Breast epithelium (tissue), 3 donors: ENCODE data around the gene STIP1.

ENCODE experiments used
- CTCF ChIP-seq, 3 donors: fragments of 450-650 bp; IDR thresholded peaks; one replicate each; pipeline ENCODE4 v1.5.1; 2016 to 2017; ENCODE audit warnings: antibody characterized with exemption in 3 of 3, mild to moderate bottlenecking in 3 of 3, moderate library complexity in 3 of 3
- POLR2A ChIP-seq: fragments of 450-650 bp; IDR thresholded peaks from one replicate; pipeline ENCODE4 v1.6.1; 2016; ENCODE audit warnings: antibody characterized with exemption, mild to moderate bottlenecking, moderate library complexity

GRCh38 chr11:64208086-64208795, 22.3 kb downstream of the STIP1 start:
- TF ChIP-seq CTCF (IDR thresholded peaks at IDR 0.05) (no peak), POLR2A (no peak)
